ENCODE results near the gene ALPK1.
"Not testable (repeated sequence)": the region's sequence is repeated elsewhere in the genome, so short reads cannot be mapped to it uniquely, and the experiment has no call there.

The ALPK1 gene

DNA sequence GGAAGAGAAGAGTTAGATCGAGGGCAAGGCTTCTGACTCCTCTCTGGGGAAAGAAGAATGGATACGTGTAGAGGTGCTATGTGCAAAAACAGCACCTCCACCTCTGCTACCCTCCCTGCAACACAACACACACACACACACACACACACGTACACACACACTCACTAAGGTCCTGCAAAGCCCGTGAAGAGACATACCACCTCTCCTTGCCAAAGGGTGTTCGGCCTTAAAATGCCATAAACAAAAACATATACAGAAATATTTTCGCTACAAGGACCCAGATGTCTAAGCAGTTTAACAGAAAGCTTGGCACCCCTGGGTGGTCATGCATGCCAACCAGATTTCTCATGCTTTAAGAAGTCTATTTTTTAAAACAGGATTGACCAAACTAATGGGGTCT, 13.0 kb upstream of the ALPK1 start:
- DNase-seq (ENCODE audit: low read depth in 4 of 4, low spot score in 1 of 4) = no peak

- DNase-seq (ENCODE audit: low read depth in 4 of 4, low spot score in 1 of 4) = no peak
Measured at GRCh38 chr4:112284662-112285411, 12.3 kb upstream of the ALPK1 start.

DNA sequence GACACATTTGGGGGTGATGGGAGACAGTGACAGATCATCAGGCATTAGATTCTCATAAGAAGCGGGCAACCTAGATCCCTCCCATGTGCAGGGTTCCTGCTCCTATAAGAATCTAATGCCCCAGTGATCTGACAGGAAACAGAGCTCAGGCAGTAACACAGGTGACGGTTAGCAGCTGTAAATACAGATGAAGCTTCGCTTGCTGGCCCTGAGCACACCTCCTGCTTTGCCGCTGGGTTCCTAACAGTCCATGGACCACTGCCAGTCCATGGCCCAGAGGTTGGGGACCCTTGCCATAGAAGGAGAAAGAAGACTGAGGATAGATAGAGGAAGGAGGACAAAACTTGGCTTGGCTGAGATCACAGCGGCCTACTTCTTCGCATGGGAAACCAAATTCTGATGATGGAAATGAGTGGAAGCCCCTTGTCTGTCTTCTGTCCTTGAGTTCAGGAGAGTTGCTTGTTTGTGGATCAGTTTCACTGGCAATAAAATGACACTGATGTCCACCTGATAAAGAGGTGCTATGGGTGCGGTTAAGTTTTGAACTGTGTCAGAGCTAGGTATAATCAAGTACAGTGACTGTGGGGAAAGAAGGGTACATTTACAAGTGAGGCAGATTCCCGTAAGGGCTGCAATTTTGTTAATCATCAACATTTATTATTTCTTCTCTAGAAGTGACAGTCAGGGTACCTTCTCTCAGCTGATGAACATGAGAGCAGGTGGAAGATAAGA, 9.7 kb upstream of the ALPK1 start:
- no peak for DNase-seq (ENCODE audit: low read depth in 4 of 4, low spot score in 1 of 4)

- DNase-seq (ENCODE audit: low read depth in 4 of 4, low spot score in 1 of 4) = no peak
Measured at GRCh38 chr4:112288455-112288854, 8.7 kb upstream of the ALPK1 start.

DNA sequence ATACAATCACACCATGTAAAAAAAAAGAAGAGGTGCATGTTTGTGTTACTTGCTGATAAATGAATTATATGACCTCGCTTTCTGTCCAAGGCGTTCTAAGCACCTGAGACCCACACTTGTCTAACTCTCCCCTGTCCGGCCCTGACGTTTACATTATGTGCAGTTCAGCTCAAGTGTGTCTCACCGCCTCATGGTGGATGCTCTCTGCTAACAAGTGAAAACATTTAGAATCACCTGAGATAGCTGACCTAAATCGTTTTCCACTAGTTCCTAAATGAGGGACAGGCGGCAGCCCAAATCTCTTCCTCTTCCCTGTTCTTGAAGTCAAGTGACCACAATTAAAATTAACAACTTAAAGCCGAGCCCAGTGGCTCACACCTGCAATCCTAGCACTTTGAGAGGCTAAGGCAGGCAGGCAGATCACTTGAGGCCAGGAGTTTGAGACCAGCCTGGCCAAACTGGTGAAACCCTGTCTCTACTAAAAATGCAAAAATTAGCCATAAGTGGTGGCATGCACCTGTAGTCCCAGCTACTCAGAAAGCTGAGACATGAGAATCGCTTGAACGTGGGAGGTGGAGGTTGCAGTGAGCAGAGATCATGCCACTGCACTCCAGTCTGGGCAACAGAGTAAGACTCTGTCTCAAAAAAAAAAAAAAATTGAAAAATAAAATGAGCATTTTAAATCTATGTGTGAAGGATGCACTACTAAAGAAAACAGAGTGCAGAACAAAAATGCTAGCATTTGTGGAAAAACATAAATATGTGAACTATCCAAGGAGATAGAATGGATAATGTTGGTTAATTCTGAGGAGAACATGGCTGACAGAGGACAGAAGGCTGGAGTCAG, 7.5 kb upstream of the ALPK1 start:
- no peak for DNase-seq (ENCODE audit: low read depth in 4 of 4, low spot score in 1 of 4)

- DNase-seq (ENCODE audit: low read depth in 4 of 4, low spot score in 1 of 4) = no peak
Measured at GRCh38 chr4:112290341-112290740, 6.8 kb upstream of the ALPK1 start.

DNA sequence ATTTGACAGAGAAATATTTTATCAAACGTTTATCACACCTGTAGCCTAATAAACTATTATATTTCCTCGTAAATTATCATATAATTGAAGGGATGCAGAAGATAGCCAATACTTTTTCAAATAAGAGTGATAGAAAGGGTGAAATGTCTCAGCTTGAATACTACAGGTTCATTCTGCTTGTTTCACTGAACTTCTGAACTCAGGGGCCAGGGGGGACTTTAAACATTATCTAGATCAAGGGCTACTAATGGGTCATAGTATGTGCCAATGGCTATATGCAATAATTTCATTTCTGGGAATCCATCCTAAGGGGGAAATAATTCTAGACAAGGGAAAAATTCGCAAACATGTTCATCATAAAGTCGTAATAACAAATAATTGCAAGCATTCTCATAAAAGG, 2.6 kb downstream of the ALPK1 start:
- no peak for DNase-seq (ENCODE audit: low read depth in 4 of 4, low spot score in 1 of 4)

- no peak for DNase-seq (ENCODE audit: low read depth in 4 of 4, low spot score in 1 of 4)
Measured at GRCh38 chr4:112302320-112303274, 5.4 kb downstream of the ALPK1 start.

DNA sequence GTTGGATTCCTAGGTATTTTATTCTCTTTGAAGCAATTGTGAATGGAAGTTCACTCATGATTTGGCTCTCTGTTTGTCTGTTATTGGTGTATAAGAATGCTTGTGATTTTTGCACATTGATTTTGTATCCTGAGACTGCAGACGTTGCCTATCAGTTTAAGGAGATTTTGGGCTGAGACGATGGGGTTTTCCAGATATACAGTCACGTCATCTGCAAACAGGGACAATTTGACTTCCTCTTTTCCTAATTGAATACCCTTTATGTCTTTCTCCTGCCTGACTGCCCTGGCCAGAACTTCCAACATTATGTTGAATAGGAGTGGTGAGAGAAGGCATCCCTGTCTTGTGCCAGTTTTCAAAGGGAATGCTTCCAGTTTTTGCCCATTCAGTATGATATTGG, 8.3 kb downstream of the ALPK1 start:
- not testable (repeated sequence) for DNase-seq (ENCODE audit: low read depth in 4 of 4, low spot score in 1 of 4)

DNA sequence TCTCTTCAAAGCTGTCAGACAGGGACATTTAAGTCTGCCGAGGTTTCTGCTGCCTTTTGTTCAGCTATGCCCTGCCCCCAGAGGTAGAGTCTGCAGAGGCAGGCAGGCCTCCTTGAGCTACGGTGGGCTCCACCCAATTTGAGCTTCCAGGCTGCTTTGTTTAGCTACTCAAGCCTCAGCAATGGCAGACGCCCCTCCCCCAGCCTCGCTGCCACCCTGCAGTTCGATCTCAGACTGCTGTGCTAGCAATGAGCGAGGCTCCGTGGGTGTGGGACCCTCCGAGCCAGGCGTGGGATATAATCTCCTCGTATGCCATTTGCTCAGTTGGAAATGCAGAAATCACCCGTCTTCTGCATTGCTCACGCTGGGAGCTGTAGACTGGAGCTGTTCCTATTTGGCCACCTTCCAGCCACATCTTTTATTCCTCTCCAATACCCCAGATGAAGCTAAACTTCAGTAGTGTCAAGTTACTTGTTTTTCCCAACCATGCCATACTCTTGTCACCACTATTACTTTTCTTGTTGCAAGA, 12.2 kb downstream of the ALPK1 start:
- DNase-seq (ENCODE audit: low read depth in 4 of 4, low spot score in 1 of 4) = not testable (repeated sequence)

- DNase-seq (ENCODE audit: low read depth in 4 of 4, low spot score in 1 of 4) = no peak
Measured at GRCh38 chr4:112311516-112311915, 14.3 kb downstream of the ALPK1 start.

DNA sequence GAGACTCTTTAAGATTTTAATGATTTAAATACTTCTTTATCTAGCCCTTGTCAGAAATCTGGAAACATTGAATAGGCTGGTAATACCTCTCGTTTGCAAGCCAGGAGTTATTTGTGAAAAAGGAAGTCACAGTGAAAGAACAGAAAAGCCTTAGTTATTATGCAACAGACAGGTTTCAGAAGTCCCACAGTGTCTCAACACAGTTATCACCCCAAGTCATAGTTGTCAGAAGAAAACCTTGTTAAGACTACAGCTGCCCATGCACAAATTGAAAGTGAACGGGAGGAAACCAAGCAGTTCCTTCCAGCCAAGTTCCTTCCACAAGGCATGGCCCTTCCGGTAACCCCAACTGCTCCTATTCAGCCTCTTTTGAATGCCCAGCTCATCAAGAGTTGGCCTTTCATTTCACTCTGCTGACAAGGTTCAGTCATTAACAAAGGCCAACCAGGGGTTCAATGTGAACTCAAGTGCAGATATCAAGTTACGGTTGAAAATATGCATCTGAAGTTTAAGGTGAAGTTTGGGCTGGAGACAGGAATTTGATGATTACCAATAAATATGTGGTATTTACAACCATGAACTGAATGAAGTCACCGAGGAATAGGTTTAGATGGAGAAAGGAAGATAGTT, 15.6 kb downstream of the ALPK1 start:
- DNase-seq (ENCODE audit: low read depth in 4 of 4, low spot score in 1 of 4) = no peak

GRCh38 chr4:112315446-112315845, 18.3 kb downstream of the ALPK1 start:
- DNase-seq (ENCODE audit: low read depth in 4 of 4, low spot score in 1 of 4) = no peak

DNA sequence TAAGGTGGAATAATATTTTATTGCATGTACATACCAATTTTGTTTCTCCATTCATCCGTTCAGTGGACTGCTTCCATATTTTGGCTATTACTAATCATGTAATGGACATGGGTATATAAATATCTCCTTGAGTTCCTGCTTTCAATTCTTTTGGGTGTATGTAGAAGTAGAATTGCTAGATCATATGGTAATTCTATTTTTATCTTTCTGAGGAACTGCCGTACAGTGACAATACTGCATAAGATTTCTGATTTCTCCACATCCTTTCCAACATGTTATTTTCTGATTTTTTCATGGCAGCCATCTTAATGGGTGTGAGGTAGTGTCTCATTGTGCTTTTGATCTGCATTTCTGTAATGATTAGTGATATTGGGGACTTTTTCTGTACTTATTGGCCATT, 19.2 kb downstream of the ALPK1 start:
- DNase-seq (ENCODE audit: low read depth in 4 of 4, low spot score in 1 of 4) = no peak

- DNase-seq (ENCODE audit: low read depth in 4 of 4, low spot score in 1 of 4) = no peak
Measured at GRCh38 chr4:112318239-112319142, 21.3 kb downstream of the ALPK1 start.

DNA sequence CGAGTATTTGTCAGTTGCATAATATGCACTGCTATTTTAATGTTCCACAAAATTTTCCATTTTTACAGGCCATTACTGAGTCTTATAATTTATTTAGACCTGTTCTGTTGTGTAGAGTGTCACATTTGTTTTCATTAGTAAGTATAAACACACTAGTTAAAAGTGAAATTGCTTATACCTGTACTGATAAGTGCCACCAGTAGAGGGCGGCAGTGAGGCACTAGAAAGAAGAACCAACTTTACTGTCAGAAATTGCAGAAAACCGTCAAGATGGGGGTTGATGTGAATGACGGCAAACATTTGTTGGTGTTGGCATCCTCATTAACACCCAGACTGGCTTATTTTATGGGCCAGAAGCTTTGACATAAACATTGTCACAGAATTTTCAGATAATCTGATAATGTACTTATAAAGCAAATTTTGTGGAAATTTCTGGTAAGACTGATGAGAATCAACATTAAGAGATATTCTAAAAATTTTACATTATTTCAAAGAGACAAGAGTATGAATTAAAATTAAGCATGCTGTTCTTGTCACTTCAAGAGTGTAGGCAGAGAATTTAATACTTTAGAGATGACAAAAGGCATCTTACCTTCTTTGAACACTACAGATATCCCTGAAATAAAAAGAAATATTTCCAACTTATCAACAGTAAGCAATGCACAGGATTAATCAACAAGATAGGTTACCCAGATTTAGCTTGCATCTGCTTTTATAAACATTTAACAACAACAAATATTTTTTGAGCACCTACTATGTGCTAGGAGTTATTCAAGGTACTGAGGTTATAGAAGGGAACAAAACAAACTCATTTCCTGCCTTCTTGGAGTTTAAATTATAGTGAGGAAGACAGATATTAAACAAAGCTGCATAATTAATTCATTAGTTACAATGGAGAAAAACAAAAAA, 24.9 kb downstream of the ALPK1 start:
- peak; percentile 48 to 77 (median 67) for DNase-seq (ENCODE audit: low read depth in 4 of 4, low spot score in 1 of 4)

GRCh38 chr4:112322866-112323265, 25.7 kb downstream of the ALPK1 start:
- no peak for DNase-seq (ENCODE audit: low read depth in 4 of 4, low spot score in 1 of 4)

DNA sequence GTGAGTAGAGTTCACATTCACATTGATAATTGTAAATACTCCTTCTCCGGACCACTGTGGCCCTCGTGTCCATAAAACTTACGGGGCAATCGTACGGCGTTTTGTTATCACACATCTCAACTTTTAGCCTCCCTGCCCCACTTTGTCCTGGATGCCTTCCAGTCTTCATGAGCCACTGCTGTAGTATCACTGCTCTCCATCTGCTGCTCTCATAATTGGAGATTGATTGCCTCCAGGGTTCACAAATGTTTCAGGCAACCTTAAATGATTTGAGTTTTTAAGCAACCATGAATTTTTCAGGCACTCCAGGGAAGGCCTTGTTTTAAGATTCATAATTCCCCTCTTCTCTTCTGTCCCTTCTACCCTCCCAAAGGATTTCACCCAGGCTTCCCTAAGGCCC, 28.4 kb downstream of the ALPK1 start:
- no peak for DNase-seq (ENCODE audit: low read depth in 4 of 4, low spot score in 1 of 4)
